Occipital lobe (tissue), 2 donors: ENCODE results near the gene PAPPA. TPM values are rescaled to one million over a fixed set of nuclear protein-coding genes. Genes with fewer than 3 reads are reported as not detected.

Experiments
- DNase-seq: peaks from one replicate; lab custom pipeline; 2025; lab: John Stamatoyannopoulos, UW
- total RNA-seq: library from RNA; depleted of rRNA; stranded (reverse); fragments of >200 nt; gene quantifications from one replicate; pipeline ENCODE4 v1.2.3, GENCODE V29; 2014

PAPPA gene
- total RNA-seq, 1 donor from 2014 or later = under 0.01 TPM

DNA sequence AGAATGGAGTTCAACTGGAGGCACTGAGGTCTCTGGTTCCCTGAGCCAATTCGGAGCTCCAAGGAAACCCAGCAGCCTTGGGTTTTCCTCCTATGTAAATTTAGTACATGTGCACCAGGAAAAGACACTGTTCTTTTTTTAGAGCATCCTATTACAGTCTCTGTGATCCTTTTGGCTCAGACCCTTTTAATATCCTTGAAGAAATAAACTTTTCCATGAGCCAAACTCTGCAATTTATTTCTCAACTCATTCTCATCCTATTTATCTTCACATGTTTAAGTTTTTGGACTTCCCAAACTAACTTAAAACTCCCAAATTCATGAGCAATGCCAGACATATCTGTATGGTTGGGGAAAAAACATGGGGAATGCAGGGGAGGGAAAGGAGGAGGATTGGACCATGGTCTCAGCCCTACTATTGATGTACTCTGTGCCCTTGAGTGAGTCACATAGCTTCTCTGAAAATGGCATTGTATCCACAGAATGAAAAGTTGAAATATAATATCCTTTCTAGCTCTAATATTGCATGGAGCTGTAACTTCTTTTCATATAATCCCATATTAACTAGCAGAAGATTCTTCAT, 76.6 kb downstream of the PAPPA start:
- no peak for DNase-seq

DNA sequence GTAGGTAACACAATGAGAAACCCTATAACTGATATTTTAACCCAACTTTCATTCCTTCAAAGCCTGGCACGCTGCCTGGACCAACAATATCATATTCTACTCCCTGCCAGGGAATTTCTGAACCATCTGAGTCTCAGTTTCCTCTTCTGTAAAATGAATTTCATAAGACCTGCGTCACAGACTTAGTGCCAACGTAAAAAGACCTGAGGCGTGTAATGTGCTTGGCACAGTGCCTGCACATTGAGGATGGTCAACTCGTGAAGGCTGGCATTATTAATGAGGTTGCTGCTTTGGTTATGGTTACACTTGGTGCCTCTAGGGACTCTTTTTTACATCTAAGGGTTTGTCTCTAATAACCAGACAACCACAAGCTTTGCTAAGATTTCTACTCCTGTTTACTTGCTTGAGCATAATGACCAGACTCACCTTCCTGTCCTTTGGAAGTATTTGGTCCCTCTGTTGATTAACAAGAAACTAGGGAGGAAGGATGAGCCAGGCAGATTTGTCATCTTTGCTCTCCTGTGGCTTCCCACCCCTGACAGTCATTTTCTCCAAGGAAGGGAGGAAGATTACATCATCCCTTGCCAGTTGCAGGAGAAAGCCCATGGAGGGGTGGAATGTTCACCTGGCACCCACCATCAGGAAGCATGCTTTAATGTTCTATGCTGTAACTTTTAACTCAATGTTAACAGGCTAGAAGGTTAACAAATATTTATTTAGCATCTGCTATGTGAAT, 79.0 kb downstream of the PAPPA start:
- no peak for DNase-seq

DNA sequence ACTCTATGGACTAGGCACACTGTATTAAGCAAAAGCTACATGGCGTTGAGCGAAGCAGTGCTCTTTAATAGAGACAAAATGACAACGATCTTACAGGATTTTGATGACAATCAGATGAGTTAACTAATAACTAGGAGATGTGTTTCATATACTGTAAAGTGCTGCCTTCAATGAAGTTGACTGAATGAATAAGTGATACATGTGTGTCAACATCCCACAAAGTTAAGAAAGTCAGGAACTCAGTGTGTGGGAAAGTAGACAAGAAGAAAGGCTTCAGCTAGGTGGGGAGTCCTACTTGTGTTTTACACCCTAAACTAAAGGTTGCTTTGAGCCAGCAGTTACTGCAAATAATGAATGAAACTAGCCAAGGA, 79.6 kb downstream of the PAPPA start:
- DNase-seq = no peak

DNA sequence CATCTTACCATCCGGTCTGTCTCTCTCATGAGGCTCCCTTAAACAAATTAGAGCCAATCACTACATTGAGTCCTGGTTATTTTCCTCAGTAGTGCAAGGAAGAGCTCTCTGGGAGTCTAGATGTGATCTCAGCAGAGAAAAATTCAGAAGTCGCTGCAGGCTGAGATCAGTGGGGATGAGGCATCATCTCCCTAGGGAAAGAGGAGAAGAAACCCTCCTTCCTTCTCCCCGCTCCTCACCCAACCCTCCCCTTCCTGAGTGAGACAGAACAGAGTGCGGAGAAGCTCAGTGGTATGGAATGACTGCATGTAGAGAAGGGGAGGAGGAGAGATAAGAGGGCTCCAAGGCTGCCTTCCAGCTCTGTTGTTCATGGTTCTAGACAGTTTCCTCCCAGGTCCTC, 80.5 kb downstream of the PAPPA start:
- no peak for DNase-seq

DNA sequence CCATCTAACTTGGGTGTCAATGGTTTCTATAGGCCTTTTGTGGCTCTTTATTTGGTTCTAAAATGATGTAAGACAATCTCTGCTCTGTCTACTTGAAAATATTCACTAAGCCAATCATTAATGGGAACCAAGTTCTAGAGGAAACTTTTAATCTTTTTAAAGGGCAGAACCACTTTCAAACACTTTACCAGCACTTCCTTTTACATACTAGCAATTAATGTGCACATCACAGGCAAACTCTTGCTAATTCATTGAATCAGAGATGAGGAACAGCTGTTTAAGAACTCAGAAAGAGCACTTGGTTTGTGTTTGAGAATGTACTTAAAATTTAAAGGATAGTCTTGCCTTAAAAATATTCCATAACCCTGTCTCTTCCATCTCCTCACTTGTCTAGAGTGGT, 83.4 kb downstream of the PAPPA start:
- DNase-seq = no peak

DNA sequence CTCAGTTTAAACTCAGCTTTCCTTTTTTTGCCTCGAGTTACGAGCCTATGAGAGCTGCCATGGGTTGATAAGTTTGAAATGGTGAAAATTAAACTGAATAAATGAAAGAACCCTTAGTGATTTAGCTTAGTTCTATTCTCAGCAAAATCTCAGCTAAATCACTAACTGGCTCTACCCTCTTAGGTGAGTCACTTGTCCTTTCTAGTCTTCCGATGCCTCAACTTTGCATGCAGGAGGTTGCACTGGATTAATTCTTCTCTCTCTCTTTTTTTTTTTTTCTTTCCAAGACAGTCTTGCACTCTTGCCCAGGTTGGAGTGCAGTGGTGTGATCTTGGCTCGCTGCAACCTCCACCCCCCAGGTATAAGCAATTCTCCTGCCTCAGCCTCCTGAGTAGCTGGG, 83.9 kb downstream of the PAPPA start:
- no peak for DNase-seq

DNA sequence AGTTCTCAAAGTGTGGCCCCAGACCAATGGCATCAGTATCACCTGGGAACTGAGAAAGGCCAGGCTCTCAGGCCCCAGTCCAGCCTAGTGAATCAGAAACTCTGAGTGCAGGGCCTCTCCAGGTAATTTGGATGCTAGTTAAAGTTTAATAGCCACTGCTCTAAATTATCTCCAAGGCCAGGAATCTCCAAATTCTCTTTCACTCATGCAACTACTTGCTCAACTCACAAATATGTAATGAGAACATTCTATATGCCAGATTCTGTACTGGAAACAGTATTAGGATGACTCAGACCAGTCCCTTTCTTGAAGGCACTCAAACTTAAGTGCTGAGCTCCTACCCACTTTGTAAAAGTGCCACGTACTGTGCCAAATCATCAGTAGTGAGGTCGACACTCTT, 84.6 kb downstream of the PAPPA start:
- no peak for DNase-seq

DNA sequence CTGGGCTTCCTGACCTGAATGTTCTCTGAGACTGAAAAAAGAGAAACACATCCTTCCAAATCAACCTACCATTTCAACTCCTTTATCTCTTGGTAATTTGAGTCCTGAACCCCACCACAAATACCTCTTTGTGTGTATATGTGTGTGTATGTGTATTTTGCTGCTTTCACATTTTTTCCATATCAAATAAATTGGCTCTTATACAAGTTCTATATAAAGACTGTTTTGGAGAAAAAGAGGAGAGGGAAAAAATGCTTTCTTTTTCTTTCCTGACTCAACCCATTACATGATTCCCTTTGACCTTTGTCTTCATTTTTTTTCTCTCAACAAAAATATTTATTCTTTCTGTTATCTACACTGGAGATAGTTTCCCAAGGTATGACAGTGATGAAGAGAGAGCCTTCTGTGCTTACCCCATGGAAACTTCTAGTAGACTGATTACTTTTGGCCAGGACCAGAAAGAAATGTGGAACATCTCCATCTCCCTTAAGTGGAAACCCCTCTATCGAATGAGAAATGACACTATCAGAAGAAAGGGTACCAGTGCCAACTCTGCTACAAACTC, 85.3 kb downstream of the PAPPA start:
- no peak for DNase-seq

DNA sequence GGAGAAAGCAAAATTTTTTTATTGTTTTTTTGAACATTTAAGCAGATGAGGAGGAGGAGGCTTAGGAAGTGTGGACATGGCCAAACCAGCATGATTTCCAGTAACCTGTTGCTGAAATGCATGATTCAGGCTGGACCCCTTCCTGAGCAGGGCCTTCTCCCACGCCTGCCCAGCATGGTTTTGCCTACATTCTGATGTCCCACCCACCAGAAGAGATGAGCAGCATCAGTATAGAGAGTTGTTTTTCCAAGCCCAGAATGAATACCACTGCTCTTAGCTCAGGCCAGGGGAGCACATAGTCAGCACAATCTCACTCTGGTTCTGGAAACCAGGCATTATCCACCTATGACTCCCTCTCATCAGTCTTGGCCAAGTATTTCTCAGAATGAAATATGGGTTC, 90.1 kb downstream of the PAPPA start:
- DNase-seq = no peak

DNA sequence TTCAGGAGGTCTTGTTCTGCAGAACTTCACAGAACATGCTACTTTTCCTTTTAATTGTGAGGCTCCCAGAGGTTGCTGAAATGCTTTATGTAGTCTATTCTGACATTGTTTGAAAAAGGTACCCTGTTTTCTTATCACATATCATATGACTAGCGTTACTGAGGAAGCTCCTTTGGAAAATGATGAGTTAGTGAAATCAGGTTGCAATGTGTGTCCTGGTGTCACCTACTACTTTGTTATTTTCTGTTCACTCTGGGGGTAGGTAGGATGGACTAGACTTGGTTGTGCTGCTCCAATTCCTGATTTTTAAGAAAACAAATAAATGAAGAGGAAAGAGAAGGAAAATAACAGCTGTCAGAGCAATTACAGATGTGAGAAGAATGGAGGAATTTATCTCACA, 93.7 kb downstream of the PAPPA start:
- DNase-seq = no peak

DNA sequence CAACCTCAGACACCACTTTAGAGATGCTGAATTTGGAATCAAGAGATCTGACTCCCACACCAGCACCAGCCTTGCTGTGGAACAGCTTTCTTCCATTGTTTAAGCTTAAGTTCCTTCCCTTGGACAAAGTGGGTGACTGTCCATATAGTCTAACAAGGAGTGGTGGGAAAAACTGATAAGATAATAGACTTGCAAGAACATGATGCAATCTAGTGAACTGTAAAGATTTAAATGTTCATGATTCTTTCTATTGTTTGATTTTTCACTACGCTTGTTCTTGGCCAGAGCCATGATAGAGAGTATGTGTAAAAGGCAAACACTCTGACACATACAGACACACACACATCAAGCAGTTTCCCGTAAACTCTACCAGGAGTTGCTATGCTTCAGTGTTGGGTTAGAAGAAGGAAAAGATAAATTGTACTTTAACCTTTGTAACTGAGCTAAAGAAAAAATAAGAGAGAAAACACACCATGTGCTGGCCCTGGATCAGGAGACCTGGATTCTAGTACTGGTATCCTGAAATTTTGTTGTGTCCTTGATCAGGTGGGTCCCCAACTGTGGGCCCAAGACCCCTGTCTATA, 94.3 kb downstream of the PAPPA start:
- DNase-seq = no peak

DNA sequence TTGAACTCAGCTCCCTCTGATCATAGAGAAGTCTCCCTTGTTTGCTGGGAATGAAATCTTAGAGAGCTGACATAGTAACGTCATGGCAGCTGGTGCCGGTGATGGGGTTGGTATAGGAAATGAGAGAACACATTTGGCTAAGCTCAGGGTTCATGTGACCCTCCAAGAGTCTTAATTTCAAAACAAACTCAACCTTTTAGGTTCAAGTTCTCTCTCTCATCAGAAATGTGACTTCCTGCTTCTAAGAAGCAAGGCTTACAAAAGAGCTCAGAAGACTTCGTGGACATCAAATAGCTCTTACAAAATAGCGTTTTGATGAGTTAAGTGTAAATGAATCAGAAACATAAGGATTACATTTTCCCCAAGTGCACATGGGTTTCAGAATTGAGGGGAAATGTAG, 97.3 kb downstream of the PAPPA start:
- DNase-seq = no peak

DNA sequence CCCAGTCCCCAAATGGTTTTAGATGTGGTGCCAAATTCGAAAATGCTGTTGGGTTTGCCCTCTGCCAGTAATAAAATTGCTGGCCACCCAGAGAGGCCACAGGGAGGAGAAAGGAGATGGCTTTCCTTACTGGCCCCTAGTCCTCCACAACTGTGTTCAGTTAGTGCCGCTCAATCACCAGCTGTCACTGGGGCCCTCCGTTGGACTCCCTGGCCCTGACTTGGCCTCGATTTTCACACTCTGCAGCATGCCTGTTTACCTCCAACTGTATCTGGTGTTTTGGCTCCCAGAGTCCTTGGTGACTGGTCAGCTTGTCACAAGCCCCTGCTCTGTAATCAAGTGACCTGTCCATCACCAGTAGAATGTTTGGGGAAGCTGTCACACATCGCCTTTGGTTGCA, 97.8 kb downstream of the PAPPA start:
- no peak for DNase-seq

DNA sequence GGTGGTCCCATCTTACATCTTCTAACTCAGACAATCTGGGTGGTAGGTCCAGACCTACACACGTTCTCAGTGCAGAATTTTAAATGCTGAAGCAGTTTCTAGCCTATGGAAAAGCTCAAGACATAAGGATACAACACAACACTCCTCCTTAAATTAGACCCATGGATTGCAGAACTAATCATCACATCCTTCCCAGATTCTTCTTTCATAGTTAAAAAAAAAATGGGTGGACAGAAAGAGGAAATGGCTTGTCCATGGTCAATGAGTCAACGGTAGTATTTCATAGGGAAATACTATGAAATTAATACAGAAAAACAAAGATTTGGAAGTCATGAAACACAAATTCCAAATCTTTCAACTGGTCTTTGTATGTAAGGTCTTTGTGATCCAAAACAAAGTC, 106.9 kb downstream of the PAPPA start:
- DNase-seq = no peak

DNA sequence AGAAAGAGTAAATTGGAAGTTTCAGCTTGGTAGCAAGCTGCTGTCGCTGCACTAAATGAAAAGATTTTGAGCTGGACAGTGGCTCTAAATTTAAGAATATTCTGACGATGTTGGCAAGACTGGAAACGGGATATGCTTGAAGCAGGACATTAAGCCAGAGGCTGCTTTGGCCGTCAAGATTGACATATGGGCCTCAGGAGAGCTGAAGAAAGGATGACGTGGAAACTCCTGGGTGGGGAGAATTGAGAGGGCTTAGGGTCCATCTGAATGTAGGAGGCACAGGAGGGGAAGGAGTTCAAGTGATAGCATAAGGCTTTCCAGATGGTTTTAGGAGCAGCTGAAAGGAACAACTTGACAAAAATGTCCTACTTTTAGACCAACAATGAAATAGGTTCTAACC, 108.9 kb downstream of the PAPPA start:
- DNase-seq = no peak

DNA sequence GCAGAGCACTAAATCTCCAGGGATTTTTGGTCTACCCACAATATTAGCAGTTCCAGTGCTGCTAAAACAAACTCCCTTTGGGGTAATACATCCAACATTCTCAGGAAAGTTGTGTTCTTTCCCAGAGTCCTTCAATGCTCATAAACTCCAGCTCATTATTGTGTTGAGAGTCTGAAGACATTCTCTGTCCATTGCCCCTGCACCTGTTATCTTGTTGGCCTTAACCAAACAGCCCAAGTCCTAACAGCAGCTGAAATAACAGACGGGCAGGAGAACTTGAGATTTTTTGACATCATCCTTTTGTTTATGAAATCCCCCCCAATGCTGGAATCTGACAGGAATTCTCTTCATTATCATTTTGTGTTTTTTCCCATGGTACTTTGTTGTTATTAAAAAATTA, 110.8 kb downstream of the PAPPA start:
- DNase-seq = no peak

DNA sequence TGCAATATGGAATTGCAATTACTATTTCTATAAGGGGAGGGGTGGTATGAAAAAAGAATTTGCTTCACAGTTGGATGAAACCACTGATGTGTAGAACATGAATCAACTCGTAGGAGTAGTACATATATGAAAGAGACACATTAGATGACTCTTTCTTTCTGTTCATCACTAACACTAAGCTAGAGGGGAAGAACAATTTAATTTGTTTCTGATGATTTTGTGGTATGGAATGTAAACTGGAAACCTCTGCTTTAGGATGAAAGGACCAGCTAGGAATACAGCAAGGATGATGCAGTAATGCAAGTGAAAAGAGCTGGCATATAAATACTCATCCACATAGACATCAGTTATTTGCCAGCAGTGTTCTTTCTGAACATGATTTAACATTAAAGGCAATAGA, 113.4 kb downstream of the PAPPA start:
- DNase-seq = no peak

DNA sequence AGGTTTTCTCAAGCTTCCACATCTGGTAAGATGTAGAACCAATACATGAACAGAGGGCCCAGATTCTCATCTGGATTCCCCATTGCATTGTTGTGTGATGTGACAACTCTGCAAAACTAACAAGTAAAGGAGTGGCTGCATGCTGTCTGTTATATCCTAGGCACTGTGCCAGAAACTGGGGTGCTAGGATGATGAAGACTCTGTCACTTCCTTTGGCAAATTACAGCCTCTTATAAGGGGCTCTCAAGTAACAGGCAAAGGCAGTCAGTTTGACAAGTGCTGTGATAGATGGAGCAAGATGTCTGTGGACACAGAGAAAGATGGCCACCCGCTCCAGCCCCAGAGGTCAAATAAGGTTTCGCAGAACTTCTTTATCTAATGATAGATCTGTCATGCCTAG, 115.7 kb downstream of the PAPPA start:
- no peak for DNase-seq

DNA sequence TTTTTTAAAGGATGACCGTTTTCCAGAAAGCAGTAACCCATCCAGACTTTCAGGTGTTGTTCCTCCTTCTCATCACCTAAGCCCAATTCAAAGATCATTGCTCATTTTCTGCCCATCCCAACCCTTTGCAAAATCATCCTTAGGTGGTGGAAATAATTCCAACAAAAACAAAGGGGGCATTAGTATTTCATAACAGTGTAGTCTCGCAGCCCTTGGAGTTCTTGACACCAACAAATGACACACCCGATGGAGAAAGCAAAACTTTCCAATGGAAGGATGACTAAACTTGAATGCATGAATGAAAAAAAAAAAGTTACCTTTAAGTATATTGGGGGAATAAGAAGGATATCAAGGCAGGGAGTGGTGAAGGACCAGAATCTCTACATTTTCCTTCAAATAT, 117.0 kb downstream of the PAPPA start:
- DNase-seq = no peak

DNA sequence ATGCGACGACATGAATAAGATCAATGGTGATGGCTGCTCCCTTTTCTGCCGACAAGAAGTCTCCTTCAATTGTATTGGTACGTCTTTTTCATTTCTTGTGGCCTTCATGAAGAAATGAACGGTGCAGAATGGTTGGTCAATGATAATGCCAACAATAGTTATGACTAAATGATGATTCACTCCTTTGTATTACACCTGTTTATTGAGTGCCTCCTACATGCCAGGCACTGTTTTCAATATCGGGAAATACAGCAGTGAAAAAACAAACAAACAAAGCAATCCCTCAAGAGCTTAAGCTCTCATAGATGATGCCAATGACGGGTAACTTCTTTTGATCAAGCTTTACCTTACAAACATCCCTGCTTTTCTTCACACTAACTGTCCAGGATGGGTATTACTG, 117.7 kb downstream of the PAPPA start:
- no peak for DNase-seq

DNA sequence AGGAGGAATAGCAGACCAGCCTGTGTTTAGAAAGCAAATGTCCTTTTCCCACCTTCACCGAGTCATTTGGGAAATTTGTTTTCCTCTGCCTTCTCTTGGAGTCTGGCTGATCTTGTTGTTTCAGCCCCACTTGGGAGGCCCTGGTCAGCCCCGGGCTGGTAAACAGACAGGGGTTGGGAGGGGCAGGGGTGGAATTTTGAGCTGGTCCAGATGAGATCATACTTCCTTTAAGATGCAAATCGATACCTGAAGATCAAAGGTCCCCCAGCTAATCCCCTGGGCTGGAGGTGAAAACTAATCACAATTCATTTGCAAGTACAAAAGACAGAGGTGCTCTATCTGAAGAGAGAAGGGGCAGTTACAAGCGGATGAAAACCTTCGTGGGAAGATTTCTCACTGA, 118.4 kb downstream of the PAPPA start:
- DNase-seq = no peak

DNA sequence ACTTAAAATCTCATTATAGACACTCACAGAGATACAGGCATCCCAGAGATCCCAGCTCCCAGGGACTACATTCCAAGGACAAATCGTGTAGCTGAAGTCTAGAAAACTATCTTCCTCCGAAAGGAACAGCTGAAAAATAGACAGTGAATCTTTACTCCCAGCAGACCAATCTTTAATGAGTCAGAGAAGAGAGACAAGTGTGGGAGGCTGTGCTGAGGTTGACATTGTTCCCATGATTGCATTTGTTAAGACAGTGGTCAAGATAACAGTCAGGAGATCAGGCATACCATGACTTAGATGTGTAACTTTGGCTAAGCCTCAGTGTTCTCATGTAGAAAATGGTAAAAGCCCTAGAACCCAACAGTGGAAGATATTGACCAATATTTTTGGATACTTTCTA, 120.7 kb downstream of the PAPPA start:
- DNase-seq = no peak
